HG02870 (cell line): ENCODE results near the gene MAN2B1.
"Not testable (repeated sequence)": the region's sequence is repeated elsewhere in the genome, so short reads cannot be mapped to it uniquely, and the experiment has no call there.

Experiments
- ATAC-seq: cut with Tn5 transposase; IDR thresholded peaks from one replicate; pipeline ENCODE4 v1.9.1; 2021; ENCODE audit warnings: mild to moderate bottlenecking, moderate library complexity; ENCODE audit not compliant: unreplicated experiment

MAN2B1 gene

GRCh38 chr19:12664406-12665280, 1.9 kb downstream of the MAN2B1 start:
- ATAC-seq: no peak

- ATAC-seq: no peak
Measured at GRCh38 chr19:12660980-12661379, 5.6 kb downstream of the MAN2B1 start.

GRCh38 chr19:12657966-12658365, 8.6 kb downstream of the MAN2B1 start:
- ATAC-seq: no peak

GRCh38 chr19:12656899-12657571, 9.5 kb downstream of the MAN2B1 start:
- ATAC-seq: no peak

- no peak for ATAC-seq
Measured at GRCh38 chr19:12655546-12655945, 11.0 kb downstream of the MAN2B1 start.

- no peak for ATAC-seq
Measured at GRCh38 chr19:12652219-12652618, 14.3 kb downstream of the MAN2B1 start.

- ATAC-seq: no peak
Measured at GRCh38 chr19:12649941-12650340, 16.6 kb downstream of the MAN2B1 start.

GRCh38 chr19:12648088-12648487, 18.5 kb downstream of the MAN2B1 start:
- ATAC-seq: no peak

- no peak for ATAC-seq
Measured at GRCh38 chr19:12647490-12648071, 19.0 kb downstream of the MAN2B1 start.

GRCh38 chr19:12647047-12647446, 19.5 kb downstream of the MAN2B1 start:
- no peak for ATAC-seq

GRCh38 chr19:12646551-12646950, 20.0 kb downstream of the MAN2B1 start:
- no peak for ATAC-seq

- ATAC-seq: not testable (repeated sequence)
Measured at GRCh38 chr19:12643716-12644115, 22.8 kb downstream of the MAN2B1 start.

GRCh38 chr19:12642506-12642905, 24.0 kb downstream of the MAN2B1 start:
- ATAC-seq: no peak

GRCh38 chr19:12641456-12641855, 25.1 kb downstream of the MAN2B1 start:
- no peak for ATAC-seq

GRCh38 chr19:12639901-12640613, 26.5 kb downstream of the MAN2B1 start:
- ATAC-seq: peak; percentile 54

- ATAC-seq: no peak
Measured at GRCh38 chr19:12638611-12639182, 27.8 kb downstream of the MAN2B1 start.

GRCh38 chr19:12636631-12637030, 29.9 kb downstream of the MAN2B1 start:
- ATAC-seq: no peak

- ATAC-seq: no peak
Measured at GRCh38 chr19:12629215-12629614, 37.3 kb downstream of the MAN2B1 start.

GRCh38 chr19:12628040-12629022, 38.2 kb downstream of the MAN2B1 start:
- ATAC-seq: no peak

- ATAC-seq: no peak
Measured at GRCh38 chr19:12626958-12627357, 39.6 kb downstream of the MAN2B1 start.
